SK-N-DZ (cell line): ENCODE data around the gene PARD3.
A peak's percentile ranks its signal among the peaks of the same experiment; 100 is the strongest.
"Not testable (repeated sequence)": the region's sequence is repeated elsewhere in the genome, so short reads cannot be mapped to it uniquely, and the experiment has no call there.

Experiments
- DNase-seq: peaks from one replicate; pipeline ENCODE4 v3.0.0-alpha.2; 2015; ENCODE audit warnings: low spot score

PARD3 gene

DNA sequence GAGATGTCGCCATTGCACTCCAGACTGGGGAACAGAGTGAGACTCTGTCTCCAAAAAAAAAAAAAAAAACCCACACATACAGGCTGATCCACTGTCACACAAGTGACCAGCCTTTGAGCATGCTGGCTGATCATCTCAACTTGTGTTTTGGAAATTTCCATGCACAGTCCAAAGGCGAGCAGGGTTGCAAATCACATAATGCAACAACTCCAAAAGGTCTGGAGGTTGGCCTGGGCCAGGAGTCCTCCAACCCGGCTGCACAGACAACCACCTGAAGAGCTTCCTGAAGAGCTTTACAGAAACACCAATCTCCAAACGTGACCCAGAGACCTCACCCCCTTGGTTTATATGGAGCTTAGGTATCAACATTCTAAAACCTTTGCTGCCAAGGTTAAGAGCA is 16.4 kb downstream of the PARD3 start:
- no peak for DNase-seq

DNA sequence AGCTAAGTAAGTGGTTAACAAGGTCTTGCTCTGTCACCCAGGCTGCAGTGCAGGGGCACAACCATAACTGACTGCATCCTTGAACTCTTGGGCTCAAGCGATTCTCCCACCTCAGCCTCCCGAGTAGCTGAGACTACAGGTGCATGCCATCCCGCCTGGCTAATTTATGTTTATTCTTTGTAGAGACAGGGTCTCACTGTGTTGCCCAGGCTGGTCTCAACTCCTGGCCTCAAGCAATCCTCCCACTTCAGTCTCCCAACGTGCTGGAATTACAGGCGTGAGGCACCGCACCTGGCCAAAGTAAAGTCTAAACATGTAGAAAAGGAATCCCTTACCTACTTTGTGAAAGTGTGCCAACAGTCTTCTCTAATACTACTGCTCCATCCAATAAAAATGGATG is 17.9 kb downstream of the PARD3 start:
- DNase-seq = no peak

GRCh38 chr10:34796133-34796532 is 19.0 kb downstream of the PARD3 start:
- DNase-seq = no peak

GRCh38 chr10:34795334-34795733 is 19.8 kb downstream of the PARD3 start:
- DNase-seq = no peak

GRCh38 chr10:34794835-34795234 is 20.3 kb downstream of the PARD3 start:
- no peak for DNase-seq

DNA sequence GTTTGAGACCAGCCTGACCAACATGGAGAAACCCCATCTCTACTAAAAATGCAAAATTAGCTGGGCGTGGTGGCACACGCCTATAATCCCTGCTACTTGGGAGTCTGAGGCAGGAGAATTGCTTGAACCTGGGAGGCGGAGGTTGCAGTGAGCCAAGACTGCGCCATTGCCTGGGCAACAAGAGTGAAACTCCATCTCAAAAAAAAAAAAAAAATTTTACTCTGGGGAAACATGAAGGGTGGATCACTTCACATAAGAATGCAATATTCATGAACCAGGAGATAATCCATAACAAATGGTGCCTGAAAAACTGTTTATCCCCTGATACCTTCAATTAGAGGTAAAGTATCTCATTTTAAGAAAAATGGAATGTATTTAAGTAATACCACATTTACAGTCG is 21.5 kb downstream of the PARD3 start:
- DNase-seq = not testable (repeated sequence)

DNA sequence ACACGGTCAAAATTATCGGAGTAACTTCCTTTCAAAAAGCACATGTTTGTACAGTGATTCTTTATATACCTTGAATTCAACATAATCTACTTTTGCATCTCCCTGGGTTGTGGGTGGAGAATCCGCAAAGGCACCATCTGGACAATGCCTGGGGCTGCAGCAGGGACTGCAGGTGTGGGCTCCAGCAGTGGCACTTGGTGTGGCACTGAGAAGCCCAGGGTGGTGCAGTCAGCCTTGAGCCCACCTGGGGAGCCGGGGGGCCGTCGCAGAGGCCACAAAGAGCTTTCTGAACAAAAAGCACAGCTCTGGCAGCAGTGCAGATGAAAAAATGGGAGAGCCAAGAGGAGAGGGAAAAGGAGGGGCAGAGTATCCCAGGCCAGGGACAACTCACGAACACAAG is 22.2 kb downstream of the PARD3 start:
- DNase-seq = no peak

DNA sequence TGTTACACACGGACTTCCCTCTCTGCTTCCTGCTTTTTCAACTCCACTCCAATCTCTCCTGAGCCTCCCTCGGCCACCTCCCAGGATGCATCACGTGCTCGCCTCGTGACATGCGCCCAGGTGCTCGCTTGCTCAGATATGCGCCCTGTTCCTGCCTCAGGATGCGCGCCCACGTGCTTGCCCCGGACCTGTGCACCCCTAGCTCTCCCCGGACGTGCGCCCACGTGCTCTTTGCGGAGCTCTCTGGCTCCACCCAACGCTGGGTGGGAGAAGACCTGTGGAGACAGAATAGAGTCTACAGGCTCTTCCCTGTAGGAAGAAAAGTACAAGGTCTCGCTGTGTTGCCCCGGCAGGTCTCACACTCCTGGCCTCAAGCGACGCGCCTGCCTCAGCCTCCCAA is 23.1 kb downstream of the PARD3 start:
- DNase-seq = no peak

- no peak for DNase-seq
Observed at GRCh38 chr10:34791228-34791627, 23.9 kb downstream of the PARD3 start.

GRCh38 chr10:34789966-34790506 is 25.1 kb downstream of the PARD3 start:
- no peak for DNase-seq

DNA sequence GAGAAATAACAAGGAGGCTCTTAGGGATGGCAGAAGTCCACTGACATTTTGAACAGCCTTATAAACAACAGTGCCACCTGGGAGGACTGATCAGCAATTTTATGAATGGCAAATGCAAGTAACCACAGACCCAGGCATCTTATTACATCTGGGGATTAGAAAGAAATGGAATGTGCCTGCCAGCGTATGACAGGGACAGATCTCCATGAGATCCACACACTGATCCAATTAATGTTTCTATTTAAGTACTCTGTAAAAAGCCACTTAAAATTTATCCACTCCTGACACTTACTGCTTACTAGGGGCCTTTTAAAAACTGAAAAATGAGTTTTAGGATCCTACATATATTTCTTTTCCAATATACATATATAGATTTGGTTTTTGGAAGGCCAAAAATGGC is 28.6 kb downstream of the PARD3 start:
- DNase-seq = peak; percentile 33

DNA sequence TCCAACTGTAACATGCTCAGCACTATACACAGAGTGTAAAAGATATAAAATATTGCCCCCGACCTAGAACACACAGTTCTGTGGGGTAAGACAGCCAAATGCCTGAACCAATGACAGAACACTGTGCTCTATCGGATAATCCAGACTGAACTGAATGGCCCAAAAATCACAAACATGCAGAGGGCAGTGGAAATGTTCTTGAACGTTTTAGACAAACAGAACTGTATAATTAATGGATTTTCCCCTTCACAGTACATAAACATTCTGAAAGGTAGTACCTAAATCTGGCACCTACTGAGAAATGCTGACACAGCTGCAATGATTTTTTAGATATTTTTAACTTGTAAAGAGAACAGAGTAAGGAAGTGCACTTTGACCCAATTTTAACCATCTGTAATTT is 33.4 kb downstream of the PARD3 start:
- DNase-seq = no peak

DNA sequence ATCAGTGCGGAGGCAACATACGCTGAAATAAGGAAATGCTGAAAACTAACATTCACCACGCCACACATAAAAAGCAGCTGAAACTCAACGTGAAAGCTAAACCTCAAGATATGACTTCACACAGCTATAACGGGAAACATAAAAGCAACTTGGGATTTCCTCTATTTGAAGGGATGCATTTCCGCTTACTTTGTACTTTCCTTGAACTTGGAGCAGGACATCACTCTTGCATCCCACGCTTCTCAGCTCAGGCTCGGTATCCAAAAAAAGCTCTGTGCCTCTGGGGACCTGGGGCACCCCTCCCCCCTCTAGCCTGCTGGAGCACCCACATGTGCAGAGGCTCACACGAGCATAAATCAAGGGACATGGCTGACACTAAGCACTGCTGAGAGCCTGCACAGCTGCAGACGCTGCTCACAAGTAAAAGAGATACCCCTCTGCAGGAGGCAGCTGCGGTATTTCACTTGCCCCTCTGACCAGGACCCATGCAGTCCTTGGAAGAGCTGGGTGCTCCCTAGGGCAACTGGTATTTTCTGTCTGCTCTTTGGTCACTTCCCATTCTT is 34.2 kb downstream of the PARD3 start:
- DNase-seq = peak; percentile 70

DNA sequence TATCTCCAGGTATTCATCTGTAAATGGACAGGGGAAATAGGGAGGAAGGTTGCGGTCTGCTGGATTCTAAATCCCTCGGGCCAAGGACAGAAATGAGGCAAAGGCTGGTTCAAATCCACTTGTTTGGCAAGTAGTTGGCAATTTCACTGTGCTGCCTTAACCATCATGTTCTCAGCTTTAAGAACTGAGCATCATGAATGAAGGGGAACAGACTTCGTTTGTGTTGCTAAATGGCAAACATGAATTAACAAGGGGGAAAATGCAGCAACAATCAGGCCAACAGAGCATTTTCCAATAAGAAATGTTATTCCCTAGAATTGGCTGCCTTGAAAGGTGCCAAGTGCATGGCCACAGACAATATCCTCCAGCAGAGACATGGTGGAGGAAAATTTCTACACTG is 36.9 kb downstream of the PARD3 start:
- no peak for DNase-seq

DNA sequence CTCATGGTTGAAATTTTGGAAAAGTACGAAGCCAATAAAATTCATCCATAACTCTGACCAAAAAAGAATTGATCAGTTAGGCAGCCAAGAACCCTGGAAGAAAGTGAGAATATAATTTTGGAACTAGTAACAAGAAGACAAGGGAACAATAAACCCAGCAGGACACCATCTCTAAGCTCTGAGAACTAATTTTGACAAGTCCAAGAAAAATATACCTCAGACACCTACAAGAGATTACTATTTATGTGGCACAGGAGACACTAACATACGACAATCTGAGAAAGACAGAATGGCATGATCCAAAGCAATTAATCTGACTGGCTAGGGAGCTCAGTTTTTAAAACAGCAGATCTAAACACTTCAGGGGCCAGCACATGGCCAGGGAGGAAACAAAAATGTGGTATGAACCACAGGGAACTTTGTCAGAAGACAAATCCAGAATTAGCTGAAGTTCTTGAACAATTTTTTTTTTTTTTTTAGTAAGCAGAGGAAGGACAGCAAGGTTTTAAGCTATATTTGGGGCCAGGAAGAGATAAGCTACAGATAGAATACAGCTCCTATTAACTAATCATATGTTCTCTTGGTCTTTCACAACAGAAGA is 38.9 kb downstream of the PARD3 start:
- DNase-seq = no peak

- DNase-seq = no peak
Observed at GRCh38 chr10:34775044-34775637, 40.0 kb downstream of the PARD3 start.

DNA sequence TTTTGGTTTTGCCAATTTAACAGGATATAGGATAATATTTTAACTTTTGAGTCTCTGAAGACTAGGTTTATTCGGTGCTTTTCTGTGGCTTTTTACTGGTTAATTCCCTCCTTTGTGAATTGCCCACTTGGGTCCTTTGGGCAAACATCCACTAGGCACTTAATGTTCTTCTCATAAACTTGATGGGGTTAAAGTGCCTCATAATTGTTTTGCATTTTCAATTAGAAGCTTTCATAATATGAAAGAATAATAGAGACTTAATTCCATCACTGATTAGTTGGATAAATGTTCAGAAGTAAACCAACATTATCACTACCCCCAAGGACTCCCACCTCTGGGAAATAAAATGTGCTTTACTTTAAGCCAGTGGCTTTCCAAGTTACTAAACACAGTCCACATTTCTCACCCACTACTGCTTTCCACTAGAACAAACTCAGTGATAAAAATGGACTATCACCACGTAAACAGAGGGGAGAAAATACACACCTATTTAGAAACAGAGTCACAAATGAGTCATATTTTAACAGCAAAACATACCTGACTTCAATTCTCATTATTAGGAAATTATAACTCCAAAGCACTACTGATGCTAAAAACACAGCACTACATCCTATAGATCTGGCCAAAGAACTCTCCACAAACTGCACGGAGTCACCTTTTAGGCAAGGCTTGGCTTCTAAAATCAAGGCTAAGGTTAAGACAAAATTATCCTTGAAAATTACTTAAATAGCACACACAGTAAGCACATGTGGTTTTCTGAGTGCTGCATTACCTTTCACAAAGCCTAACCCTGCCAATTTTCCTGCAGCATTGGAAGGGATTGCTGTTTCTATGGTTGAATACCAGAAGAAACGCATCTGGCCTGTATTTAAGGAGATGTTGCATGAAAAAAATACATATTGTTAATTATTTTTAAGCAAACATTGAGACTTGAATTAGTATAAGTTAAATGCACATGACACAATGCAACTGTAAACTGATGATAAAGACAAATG is 41.2 kb downstream of the PARD3 start:
- DNase-seq = no peak

DNA sequence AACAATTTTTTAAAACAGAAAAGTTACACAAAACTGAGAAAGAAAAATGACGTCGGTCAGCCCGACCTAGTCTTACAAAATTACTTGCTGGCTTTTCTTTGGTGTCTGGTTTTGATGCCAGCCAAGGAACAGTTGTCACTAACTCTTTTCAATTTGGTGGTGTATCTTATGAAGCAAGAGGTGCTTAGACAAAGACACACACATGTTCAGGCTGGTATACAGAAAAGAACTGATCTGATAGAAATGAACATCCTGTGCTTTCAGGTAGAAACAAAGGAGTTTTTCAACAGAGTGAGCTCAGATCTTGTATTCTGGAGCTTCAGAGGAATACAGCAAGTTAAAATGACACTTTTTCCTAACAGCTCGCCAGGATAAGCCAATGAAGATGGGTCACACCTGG is 43.6 kb downstream of the PARD3 start:
- no peak for DNase-seq

GRCh38 chr10:34771106-34771505 is 44.0 kb downstream of the PARD3 start:
- no peak for DNase-seq

- no peak for DNase-seq
Observed at GRCh38 chr10:34769899-34770298, 45.2 kb downstream of the PARD3 start.

DNA sequence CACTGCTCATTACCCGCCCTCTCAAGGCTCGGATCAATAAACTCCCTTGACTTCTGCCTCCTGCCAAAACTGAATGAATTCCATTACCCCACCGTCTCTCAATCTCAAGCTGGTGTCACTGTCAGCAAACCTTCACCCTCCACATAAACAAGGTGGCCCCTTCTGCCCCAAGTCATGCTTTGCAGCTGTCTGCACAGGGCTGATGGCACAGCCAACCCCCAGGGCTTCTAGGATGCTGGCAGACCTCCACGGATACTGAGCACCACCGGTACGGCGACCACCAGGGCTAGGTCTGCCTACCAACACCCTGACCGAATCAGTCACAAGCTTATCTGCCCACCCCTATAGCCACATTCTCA is 46.1 kb downstream of the PARD3 start:
- no peak for DNase-seq
